OCI-LY1 (cell line): ENCODE results near the gene TGFBR2.

Experiments used
- H2AFZ ChIP-seq: fragments of 200-600 bp; sonication (generic), shearing (Covaris generic); 2 replicates; pipeline ENCODE4 v1.6.0; 2014; ENCODE audit warnings: antibody characterized with exemption, mild to moderate bottlenecking, low read length
- H3F3A ChIP-seq: fragments of 200-600 bp; sonication (generic), shearing (Covaris generic); 2 replicates; pipeline ENCODE4 v1.6.0; 2014; ENCODE audit warnings: mild to moderate bottlenecking, antibody characterized with exemption, low read length, moderate library complexity; ENCODE audit not compliant: insufficient read depth
- H3K27ac ChIP-seq: fragments of 200-600 bp; sonication (generic); 2 replicates; pipeline ENCODE4 v1.5.1; 2014; ENCODE audit warnings: low read length, mixed run types, mild to moderate bottlenecking, low read depth; ENCODE audit not compliant: poor library complexity, severe bottlenecking
- H3K27me3 ChIP-seq: fragments of 200-600 bp; sonication (generic); 2 replicates; pipeline ENCODE4 v1.6.0; 2014; ENCODE audit warnings: antibody characterized with exemption, mild to moderate bottlenecking, low read length, moderate library complexity; ENCODE audit not compliant: insufficient read depth
- H3K36me3 ChIP-seq: fragments of 200-600 bp; sonication (generic); 2 replicates; pipeline ENCODE4 v1.6.1; 2014; ENCODE audit warnings: mild to moderate bottlenecking, antibody characterized with exemption, low read length, moderate library complexity, mixed read lengths; ENCODE audit not compliant: insufficient read depth
- H3K4me1 ChIP-seq: fragments of 200-600 bp; sonication (generic); 2 replicates; pipeline ENCODE4 v1.5.1; 2014; ENCODE audit warnings: mild to moderate bottlenecking, low read length, moderate library complexity; ENCODE audit not compliant: insufficient read depth, severe bottlenecking
- H3K4me2 ChIP-seq: fragments of 200-600 bp; sonication (generic), shearing (Covaris generic); 2 replicates; pipeline ENCODE4 v1.6.1; 2014; ENCODE audit warnings: low read length
- H3K4me3 ChIP-seq: fragments of 200-600 bp; sonication (generic); 2 replicates; pipeline ENCODE4 v1.5.1; 2014; ENCODE audit warnings: low read length, low read depth, mild to moderate bottlenecking, mixed read lengths; ENCODE audit not compliant: poor library complexity, severe bottlenecking
- H3K79me2 ChIP-seq: fragments of 200-600 bp; shearing (Covaris generic); 2 replicates; pipeline ENCODE4 v1.6.1; 2016; ENCODE audit warnings: mixed run types, low read length, mixed read lengths; ENCODE audit not compliant: insufficient read depth
- H3K9ac ChIP-seq: fragments of 200-600 bp; sonication (generic), shearing (Covaris generic); 2 replicates; pipeline ENCODE4 v1.6.1; 2014; ENCODE audit warnings: mild to moderate bottlenecking, low read length, mixed read lengths
- H3K9me2 ChIP-seq: fragments of 200-600 bp; sonication (generic), shearing (Covaris generic); 2 replicates; pipeline ENCODE4 v1.6.1; 2014; ENCODE audit warnings: low read depth, mild to moderate bottlenecking, low read length, mixed read lengths
- H3K9me3 ChIP-seq: fragments of 200-600 bp; shearing (Covaris generic); 2 replicates; pipeline ENCODE4 v1.6.1; 2014; ENCODE audit warnings: low read length, mixed read lengths
- H4K20me1 ChIP-seq: fragments of 200-600 bp; sonication (generic), shearing (Covaris generic); 2 replicates; pipeline ENCODE4 v1.6.0; 2016; ENCODE audit warnings: mild to moderate bottlenecking, low read length; ENCODE audit not compliant: insufficient read depth
- CTCF ChIP-seq: fragments of 200-600 bp; sonication (generic), shearing (Covaris generic); IDR thresholded peaks from 2 replicates; pipeline ENCODE4 v1.5.1; 2017; ENCODE audit warnings: mild to moderate bottlenecking, antibody characterized with exemption, low read length, moderate library complexity, mixed read lengths
- EZH2 ChIP-seq: fragments of 200-600 bp; sonication (generic), shearing (Covaris generic); IDR thresholded peaks from 2 replicates; pipeline ENCODE4 v1.8.0; 2017; ENCODE audit warnings: borderline replicate concordance, mixed run types, mild to moderate bottlenecking, antibody characterized with exemption, low read length, moderate library complexity, mixed read lengths

The TGFBR2 gene

GRCh38 chr3:30581982-30582381 is 24.4 kb upstream of the TGFBR2 start:
- Histone ChIP-seq H2AFZ (no peak overlapping the region), H4K20me1 (no peaks in the 10 kb centered on the region), H3K4me1 (no peaks in the 10 kb centered on the region), H3K79me2 (no peaks in the 10 kb centered on the region), H3K9me3 (no peaks in the 10 kb centered on the region), H3K9ac (no peak overlapping the region), H3K4me3 (no peak overlapping the region), H3K36me3 (no peaks in the 10 kb centered on the region), H3K4me2 (no peak overlapping the region), H3K27ac (no peak overlapping the region), H3K27me3 (no peaks in the 10 kb centered on the region), H3F3A (no peaks in the 10 kb centered on the region), H3K9me2 (no peaks in the 10 kb centered on the region)
- no peak for TF ChIP-seq EZH2

- H3K9me3 ChIP-seq, result no peaks in the 10 kb centered on the region
- no peak overlapping the region for H3K4me2 ChIP-seq
- TF ChIP-seq CTCF (no peak), EZH2 (no peak)
- H3F3A ChIP-seq, result no peaks in the 10 kb centered on the region
- no peaks in the 10 kb centered on the region for H3K4me1 ChIP-seq
- H2AFZ ChIP-seq, result no peak overlapping the region
- no peak overlapping the region for H3K9ac ChIP-seq
- H4K20me1 ChIP-seq, result no peaks in the 10 kb centered on the region
- no peak overlapping the region for H3K4me3 ChIP-seq
- no peaks in the 10 kb centered on the region for H3K9me2 ChIP-seq
- no peaks in the 10 kb centered on the region for H3K36me3 ChIP-seq
- H3K79me2 ChIP-seq, result no peaks in the 10 kb centered on the region
- no peak overlapping the region for H3K27ac ChIP-seq
- H3K27me3 ChIP-seq, result no peaks in the 10 kb centered on the region
Measured at GRCh38 chr3:30583973-30584372, 22.4 kb upstream of the TGFBR2 start.

- Histone ChIP-seq H3K9ac (no peak overlapping the region), H3K9me3 (no peaks in the 10 kb centered on the region), H3K79me2 (no peaks in the 10 kb centered on the region), H3K27ac (no peak overlapping the region), H3K36me3 (no peaks in the 10 kb centered on the region), H3K4me1 (no peaks in the 10 kb centered on the region), H3K4me3 (no peak overlapping the region), H4K20me1 (no peaks in the 10 kb centered on the region), H2AFZ (no peak overlapping the region), H3K4me2 (no peak overlapping the region), H3K9me2 (no peaks in the 10 kb centered on the region), H3F3A (no peaks in the 10 kb centered on the region), H3K27me3 (no peaks in the 10 kb centered on the region)
- no peak for TF ChIP-seq CTCF
- no peak for TF ChIP-seq EZH2
Measured at GRCh38 chr3:30585654-30586053, 20.7 kb upstream of the TGFBR2 start.

GRCh38 chr3:30586096-30586805 is 20.1 kb upstream of the TGFBR2 start:
- Histone ChIP-seq H3K79me2 (no peaks in the 10 kb centered on the region), H3K27me3 (no peaks in the 10 kb centered on the region), H2AFZ (no peak overlapping the region), H3K27ac (no peak overlapping the region), H4K20me1 (no peaks in the 10 kb centered on the region), H3K4me2 (no peak overlapping the region), H3K9ac (no peak overlapping the region), H3K9me2 (no peaks in the 10 kb centered on the region), H3K4me1 (no peaks in the 10 kb centered on the region), H3K4me3 (no peak overlapping the region), H3K36me3 (no peaks in the 10 kb centered on the region), H3K9me3 (no peaks in the 10 kb centered on the region), H3F3A (no peaks in the 10 kb centered on the region)
- TF ChIP-seq CTCF (no peak), EZH2 (no peak)
